ENCODE measurements around the gene OBSCN. TPM values are rescaled to one million over a fixed set of nuclear protein-coding genes. Genes with fewer than 3 reads are reported as not detected.

The OBSCN gene
- total RNA-seq, 1 experiment from 2014 or later, result 29.1 TPM

- BruUV-seq (replicated peaks), result no TSS peak
- Histone ChIP-seq H3K27ac (ENCODE audit: low read length) (no peak overlapping the region), H3K36me3 (ENCODE audit: low read depth, low read length) (no peaks in the 10 kb centered on the region), H3F3A (ENCODE audit: low read length, unreplicated experiment) (no peaks in the 10 kb centered on the region), H3K9me3 (ENCODE audit: low read length) (no peaks in the 10 kb centered on the region), H2AFZ (ENCODE audit: low read length) (no peak overlapping the region), H3K4me2 (ENCODE audit: low read length) (no peak overlapping the region), H3K4me1 (ENCODE audit: insufficient read depth, low read length) (peaks cover 10% of the 10 kb centered on the region), H3K27me3 (ENCODE audit: low read length) (no peaks in the 10 kb centered on the region), H3K9ac (ENCODE audit: low read length) (no peak overlapping the region), H3K4me3 (ENCODE audit: low read length) (no peak overlapping the region), H4K20me1 (ENCODE audit: low read length) (no peaks in the 10 kb centered on the region), H3K9me2 (replicated peaks; ENCODE audit: low read length) (no peaks in the 10 kb centered on the region), H3K79me2 (ENCODE audit: low read length) (no peaks in the 10 kb centered on the region)
- TF ChIP-seq EZH2 (IDR thresholded peaks at IDR 0.05; ENCODE audit: low read length, unreplicated experiment), result no peak
- no peak for TF ChIP-seq EZH2phosphoT487 (IDR thresholded peaks at IDR 0.05; ENCODE audit: borderline replicate concordance, low read length)
- no peak for TF ChIP-seq CTCF (conservative IDR thresholded peaks at IDR 0.05; ENCODE audit: low read depth, low read length)
- intact Hi-C loops (cut with micrococcal nuclease), result no loop called here
- DNase-seq (no peak), ATAC-seq (no peak)
- ChIA-PET POLR2A (ENCODE audit: unreplicated experiment) (no interaction called here), CTCF (no interaction called here)
These were observed 156.9 kb downstream of the OBSCN start for GRCh38 chr1:228364706-228365213.

GRCh38 chr1:228365271-228366061 is 157.6 kb downstream of the OBSCN start:
- intact Hi-C loops (cut with micrococcal nuclease), result no loop called here
- Histone ChIP-seq H3K9me2 (replicated peaks; ENCODE audit: low read length) (no peaks in the 10 kb centered on the region), H3K36me3 (ENCODE audit: low read depth, low read length) (no peaks in the 10 kb centered on the region), H3K79me2 (ENCODE audit: low read length) (no peaks in the 10 kb centered on the region), H3K4me3 (ENCODE audit: low read length) (no peak overlapping the region), H3K27ac (ENCODE audit: low read length) (no peak overlapping the region), H3K27me3 (ENCODE audit: low read length) (no peaks in the 10 kb centered on the region), H2AFZ (ENCODE audit: low read length) (no peak overlapping the region), H4K20me1 (ENCODE audit: low read length) (no peaks in the 10 kb centered on the region), H3F3A (ENCODE audit: low read length, unreplicated experiment) (no peaks in the 10 kb centered on the region), H3K4me2 (ENCODE audit: low read length) (no peak overlapping the region), H3K9me3 (ENCODE audit: low read length) (no peaks in the 10 kb centered on the region), H3K9ac (ENCODE audit: low read length) (no peak overlapping the region), H3K4me1 (ENCODE audit: insufficient read depth, low read length) (peaks cover 11% of the 10 kb centered on the region)
- POLR2A ChIA-PET (ENCODE audit: unreplicated experiment), result no interaction called here
- ATAC-seq (no peak), DNase-seq (no peak)
- CTCF ChIA-PET, result no interaction called here
- TF ChIP-seq EZH2phosphoT487 (IDR thresholded peaks at IDR 0.05; ENCODE audit: borderline replicate concordance, low read length), result no peak
- TF ChIP-seq CTCF (conservative IDR thresholded peaks at IDR 0.05; ENCODE audit: low read depth, low read length), result no peak
- no peak for TF ChIP-seq EZH2 (IDR thresholded peaks at IDR 0.05; ENCODE audit: low read length, unreplicated experiment)
- no TSS peak for BruUV-seq (replicated peaks)

All from PC-3 (cell line).